Measurements from ENCODE around the gene UBL4B. TPM values are rescaled to one million over a fixed set of nuclear protein-coding genes. Genes with fewer than 3 reads are reported as not detected.
A peak's percentile ranks its signal among the peaks of the same experiment; 100 is the strongest.

UBL4B gene
- total and polyA plus RNA-seq, 9 of the 15 experiments (the other 6 are each of a cell fraction or from before 2014, with no cell fraction given), result not detected

DNA sequence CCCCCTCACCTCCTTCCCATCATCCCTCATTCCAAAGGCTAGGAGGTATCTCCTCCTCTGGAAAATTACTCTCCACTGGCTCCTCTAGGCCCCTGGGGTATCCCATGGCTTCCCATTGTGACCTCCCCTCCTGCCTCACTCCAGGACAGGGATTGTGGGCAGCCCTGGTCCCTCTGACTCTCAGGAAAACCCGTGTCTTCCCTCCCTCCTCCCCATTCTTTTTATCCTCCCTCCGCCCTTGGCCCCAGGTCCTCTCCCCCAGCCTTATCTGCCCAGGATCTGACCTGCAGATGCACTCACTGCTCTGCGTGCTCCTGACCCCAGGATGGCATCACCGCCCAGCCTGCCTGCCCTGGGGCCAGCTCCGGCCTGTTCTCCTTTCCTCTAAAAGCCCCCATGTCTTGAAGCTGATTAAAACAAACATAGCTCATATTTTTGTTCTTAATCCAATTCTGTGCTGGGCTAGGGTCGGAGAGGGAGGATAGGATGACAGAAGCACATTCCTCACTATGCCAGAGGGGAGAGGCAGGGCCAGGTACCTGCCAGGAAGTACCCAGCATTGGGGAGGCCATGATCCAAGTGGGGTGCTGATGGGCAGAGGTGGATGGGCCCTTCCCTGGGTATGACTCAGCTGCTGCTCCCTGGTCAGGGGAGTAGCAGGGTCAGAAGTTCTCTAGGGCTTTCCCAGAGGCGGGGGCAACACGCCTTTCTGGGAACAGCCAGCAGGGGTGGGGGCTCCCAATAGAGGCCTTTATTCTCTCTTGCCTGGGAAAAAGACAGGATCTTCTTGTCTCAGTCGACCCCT is 13.8 kb upstream of the UBL4B start (continued):
- TF ChIP-seq, protein P1, sequence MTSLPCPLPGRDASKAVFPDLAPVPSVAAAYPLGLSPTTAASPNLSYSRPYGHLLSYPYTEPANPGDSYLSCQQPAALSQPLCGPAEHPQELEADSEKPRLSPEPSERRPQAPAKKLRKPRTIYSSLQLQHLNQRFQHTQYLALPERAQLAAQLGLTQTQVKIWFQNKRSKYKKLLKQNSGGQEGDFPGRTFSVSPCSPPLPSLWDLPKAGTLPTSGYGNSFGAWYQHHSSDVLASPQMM (CRISPR knock-in tag; IDR thresholded peaks at IDR 0.05), result no peak
- TF ChIP-seq SPI1 (IDR thresholded peaks at IDR 0.05; ENCODE audit: borderline replicate concordance, low read depth, low read length) (no peak), MEF2A (IDR thresholded peaks at IDR 0.05; ENCODE audit: control insufficient read depth, low read depth, low read length) (no peak), NFE2 (IDR thresholded peaks at IDR 0.05; ENCODE audit: low read depth) (0 out of 2 replicates have a peak, but pooled peaks have one; percentile 42), SOX6 (IDR thresholded peaks at IDR 0.05) (no peak), MYC (IDR thresholded peaks at IDR 0.05; ENCODE audit: low read depth, low read length) (no peak), MYC (CRISPR knock-in tag; IDR thresholded peaks at IDR 0.05; ENCODE audit: borderline replicate concordance, low read depth) (no peak), HDAC2 (IDR thresholded peaks at IDR 0.05) (no peak), ZNF263 (CRISPR knock-in tag; IDR thresholded peaks at IDR 0.05; ENCODE audit: borderline replicate concordance) (peak; percentile 74), MYBL2 (IDR thresholded peaks at IDR 0.05; ENCODE audit: low read depth) (no peak), MYBL2 (CRISPR knock-in tag; IDR thresholded peaks at IDR 0.05; ENCODE audit: borderline replicate concordance) (no peak)
- TF ChIP-seq, protein P2, sequence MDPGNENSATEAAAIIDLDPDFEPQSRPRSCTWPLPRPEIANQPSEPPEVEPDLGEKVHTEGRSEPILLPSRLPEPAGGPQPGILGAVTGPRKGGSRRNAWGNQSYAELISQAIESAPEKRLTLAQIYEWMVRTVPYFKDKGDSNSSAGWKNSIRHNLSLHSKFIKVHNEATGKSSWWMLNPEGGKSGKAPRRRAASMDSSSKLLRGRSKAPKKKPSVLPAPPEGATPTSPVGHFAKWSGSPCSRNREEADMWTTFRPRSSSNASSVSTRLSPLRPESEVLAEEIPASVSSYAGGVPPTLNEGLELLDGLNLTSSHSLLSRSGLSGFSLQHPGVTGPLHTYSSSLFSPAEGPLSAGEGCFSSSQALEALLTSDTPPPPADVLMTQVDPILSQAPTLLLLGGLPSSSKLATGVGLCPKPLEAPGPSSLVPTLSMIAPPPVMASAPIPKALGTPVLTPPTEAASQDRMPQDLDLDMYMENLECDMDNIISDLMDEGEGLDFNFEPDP (CRISPR knock-in tag; IDR thresholded peaks at IDR 0.05), result no peak
- TF ChIP-seq, protein P3, sequence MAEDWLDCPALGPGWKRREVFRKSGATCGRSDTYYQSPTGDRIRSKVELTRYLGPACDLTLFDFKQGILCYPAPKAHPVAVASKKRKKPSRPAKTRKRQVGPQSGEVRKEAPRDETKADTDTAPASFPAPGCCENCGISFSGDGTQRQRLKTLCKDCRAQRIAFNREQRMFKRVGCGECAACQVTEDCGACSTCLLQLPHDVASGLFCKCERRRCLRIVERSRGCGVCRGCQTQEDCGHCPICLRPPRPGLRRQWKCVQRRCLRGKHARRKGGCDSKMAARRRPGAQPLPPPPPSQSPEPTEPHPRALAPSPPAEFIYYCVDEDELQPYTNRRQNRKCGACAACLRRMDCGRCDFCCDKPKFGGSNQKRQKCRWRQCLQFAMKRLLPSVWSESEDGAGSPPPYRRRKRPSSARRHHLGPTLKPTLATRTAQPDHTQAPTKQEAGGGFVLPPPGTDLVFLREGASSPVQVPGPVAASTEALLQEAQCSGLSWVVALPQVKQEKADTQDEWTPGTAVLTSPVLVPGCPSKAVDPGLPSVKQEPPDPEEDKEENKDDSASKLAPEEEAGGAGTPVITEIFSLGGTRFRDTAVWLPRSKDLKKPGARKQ (CRISPR knock-in tag; IDR thresholded peaks at IDR 0.05), result no peak
